Suprapubic skin (tissue), 4 donors: ENCODE results near the gene SPPL3. TPM values are rescaled to one million over a fixed set of nuclear protein-coding genes. Genes with fewer than 3 reads are reported as not detected.

Experiments used
- DNase-seq, 2 donors: peaks; one replicate each; pipeline ENCODE4 v3.0.0-alpha.2; 2019; ENCODE audit warnings: low spot score in 2 of 2
- H3K27ac ChIP-seq: fragments of 200-600 bp; sonication (generic); one replicate; pipeline ENCODE4 v1.5.1; 2019
- H3K27me3 ChIP-seq: fragments of 200-600 bp; sonication (generic); one replicate; pipeline ENCODE4 v1.5.1; 2019
- H3K36me3 ChIP-seq: fragments of 200-600 bp; sonication (generic); one replicate; pipeline ENCODE4 v1.5.1; 2019
- H3K4me1 ChIP-seq: fragments of 200-600 bp; sonication (generic); one replicate; pipeline ENCODE4 v1.5.1; 2019
- H3K4me3 ChIP-seq: fragments of 200-600 bp; sonication (generic); one replicate; pipeline ENCODE4 v1.5.1; 2019; ENCODE audit warnings: mild to moderate bottlenecking
- H3K9me3 ChIP-seq: fragments of 200-600 bp; sonication (generic); one replicate; pipeline ENCODE4 v1.5.1; 2019
- CTCF ChIP-seq, 2 donors: fragments of 200-600 bp in 1 of 2; fragments of 450-650 bp in 1 of 2; sonication (generic) in 1 of 2; IDR thresholded peaks; one replicate each; pipeline ENCODE4 v1.5.1; 2016 to 2019; ENCODE audit warnings: antibody characterized with exemption in 2 of 2, mild to moderate bottlenecking in 1 of 2, moderate library complexity in 1 of 2
- EP300 ChIP-seq: sonication (generic); formaldehyde crosslinking; IDR thresholded peaks from one replicate; pipeline ENCODE4 v1.6.1; 2017; ENCODE audit warnings: antibody characterized with exemption
- POLR2A ChIP-seq, 2 donors: fragments of 450-650 bp; IDR thresholded peaks; one replicate each; pipeline ENCODE4 v1.6.1; 2017; ENCODE audit warnings: antibody characterized with exemption in 2 of 2, mild to moderate bottlenecking in 2 of 2, moderate library complexity in 2 of 2
- POLR2AphosphoS5 ChIP-seq, 3 donors: sonication (generic); formaldehyde crosslinking; IDR thresholded peaks; one replicate each; pipeline ENCODE4 v1.6.1; 2017; ENCODE audit warnings: antibody characterized with exemption in 3 of 3
- WGBS: methylation state at CpG from one replicate; pipeline ENCODE4 v1.1.5; 2018; 5-methylcytosine and 5-hydroxymethylcytosine counted together
- total RNA-seq, 4 donors: library from RNA; depleted of rRNA; stranded (reverse); fragments of >200 nt; gene quantifications; one replicate each; pipeline ENCODE4 v1.1.0, GENCODE V29; 2016

The SPPL3 gene
- total RNA-seq, 4 donors from 2014 or later: 64.7 to 91.8 (median 70.6) TPM

GRCh38 chr12:120873226-120873625, 30.9 kb downstream of the SPPL3 start:
- Histone ChIP-seq H3K27me3 (no peaks in the 10 kb centered on the region), H3K4me1 (peaks cover 4% of the 10 kb centered on the region), H3K4me3 (no peak overlapping the region), H3K36me3 (no peaks in the 10 kb centered on the region), H3K9me3 (no peaks in the 10 kb centered on the region), H3K27ac (no peak overlapping the region)
- TF ChIP-seq POLR2AphosphoS5 (IDR thresholded peaks at IDR 0.05) (no peak), EP300 (no peak), CTCF (IDR thresholded peaks at IDR 0.05) (no peak), POLR2A (IDR thresholded peaks at IDR 0.05) (no peak)
- no peak for DNase-seq
- 76% methylated on average over 4 of the region's 4 CpGs for WGBS

GRCh38 chr12:120872487-120872886, 31.7 kb downstream of the SPPL3 start:
- no peak for DNase-seq
- Histone ChIP-seq H3K27ac (no peak overlapping the region), H3K36me3 (no peaks in the 10 kb centered on the region), H3K9me3 (no peaks in the 10 kb centered on the region), H3K27me3 (no peaks in the 10 kb centered on the region), H3K4me3 (no peak overlapping the region), H3K4me1 (peaks cover 4% of the 10 kb centered on the region)
- 65% methylated on average over 5 of the region's 5 CpGs for WGBS
- no peak for TF ChIP-seq CTCF (IDR thresholded peaks at IDR 0.05)
- no peak for TF ChIP-seq EP300
- no peak for TF ChIP-seq POLR2A (IDR thresholded peaks at IDR 0.05)
- no peak for TF ChIP-seq POLR2AphosphoS5 (IDR thresholded peaks at IDR 0.05)

GRCh38 chr12:120870415-120870814, 33.7 kb downstream of the SPPL3 start:
- H3K36me3 ChIP-seq: no peaks in the 10 kb centered on the region
- no peaks in the 10 kb centered on the region for H3K27me3 ChIP-seq
- WGBS: 96% methylated on average over 1 of the region's 1 CpG
- peaks cover 11% of the 10 kb centered on the region for H3K4me1 ChIP-seq
- TF ChIP-seq POLR2A (IDR thresholded peaks at IDR 0.05): no peak
- TF ChIP-seq CTCF (IDR thresholded peaks at IDR 0.05): no peak
- TF ChIP-seq POLR2AphosphoS5 (IDR thresholded peaks at IDR 0.05): no peak
- TF ChIP-seq EP300: no peak
- H3K27ac ChIP-seq: no peak overlapping the region
- no peaks in the 10 kb centered on the region for H3K9me3 ChIP-seq
- no peak overlapping the region for H3K4me3 ChIP-seq
- DNase-seq: no peak

- DNase-seq: no peak
- 80% methylated on average over 4 of the region's 4 CpGs for WGBS
- H3K27ac ChIP-seq: no peak overlapping the region
- H3K4me3 ChIP-seq: no peak overlapping the region
- no peaks in the 10 kb centered on the region for H3K9me3 ChIP-seq
- no peaks in the 10 kb centered on the region for H3K36me3 ChIP-seq
- TF ChIP-seq EP300 (no peak), POLR2A (IDR thresholded peaks at IDR 0.05) (no peak), CTCF (IDR thresholded peaks at IDR 0.05) (no peak), POLR2AphosphoS5 (IDR thresholded peaks at IDR 0.05) (no peak)
- no peaks in the 10 kb centered on the region for H3K27me3 ChIP-seq
- H3K4me1 ChIP-seq: peaks cover 15% of the 10 kb centered on the region
Measured at GRCh38 chr12:120869376-120869775, 34.8 kb downstream of the SPPL3 start.

GRCh38 chr12:120866108-120866507, 38.0 kb downstream of the SPPL3 start:
- no peak for DNase-seq
- H3K4me3 ChIP-seq: no peak overlapping the region
- WGBS: 55% methylated on average over 4 of the region's 4 CpGs
- H3K4me1 ChIP-seq: peaks cover 19% of the 10 kb centered on the region
- no peak for TF ChIP-seq EP300
- no peak overlapping the region for H3K27ac ChIP-seq
- no peaks in the 10 kb centered on the region for H3K9me3 ChIP-seq
- H3K27me3 ChIP-seq: no peaks in the 10 kb centered on the region
- H3K36me3 ChIP-seq: no peaks in the 10 kb centered on the region

GRCh38 chr12:120865098-120865497, 39.1 kb downstream of the SPPL3 start:
- no peaks in the 10 kb centered on the region for H3K27me3 ChIP-seq
- no peak overlapping the region for H3K4me3 ChIP-seq
- H3K27ac ChIP-seq: no peak overlapping the region
- peaks cover 20% of the 10 kb centered on the region for H3K4me1 ChIP-seq
- no peaks in the 10 kb centered on the region for H3K9me3 ChIP-seq
- no peak for DNase-seq
- no peak for TF ChIP-seq CTCF (IDR thresholded peaks at IDR 0.05)
- H3K36me3 ChIP-seq: no peaks in the 10 kb centered on the region
- WGBS: 86% methylated on average over 3 of the region's 3 CpGs
